H9 (cell line): ENCODE results near the gene SNRNP48. TPM values are rescaled to one million over a fixed set of nuclear protein-coding genes. Genes with fewer than 3 reads are reported as not detected.

ENCODE experiments used
- DNase-seq: peaks from one replicate; pipeline ENCODE4 v3.0.0-alpha.2; 2017
- H2AFZ ChIP-seq: one replicate; pipeline ENCODE4 v1.6.1; 2013; ENCODE audit warnings: mild to moderate bottlenecking, low read length, control low read depth, moderate library complexity
- H2AK5ac ChIP-seq: 2 replicates; pipeline ENCODE4 v1.6.1; 2013; ENCODE audit warnings: low read length, control low read depth, mixed read lengths; ENCODE audit not compliant: insufficient read length
- H2BK120ac ChIP-seq: one replicate; pipeline ENCODE4 v1.6.1; 2013; ENCODE audit warnings: low read depth, mild to moderate bottlenecking, low read length, control low read depth, inconsistent platforms; ENCODE audit not compliant: poor library complexity, severe bottlenecking
- H2BK12ac ChIP-seq: 2 replicates; pipeline ENCODE4 v1.6.1; 2013; ENCODE audit warnings: low read length, control low read depth, mixed read lengths, low read depth; ENCODE audit not compliant: insufficient read length
- H2BK15ac ChIP-seq: 2 replicates; pipeline ENCODE4 v1.6.1; 2013; ENCODE audit warnings: low read depth, low read length, control low read depth
- H2BK20ac ChIP-seq: one replicate; pipeline ENCODE4 v1.6.1; 2013; ENCODE audit warnings: low read depth, mild to moderate bottlenecking, low read length, control low read depth, inconsistent platforms; ENCODE audit not compliant: poor library complexity, severe bottlenecking
- H2BK5ac ChIP-seq: 2 replicates; pipeline ENCODE4 v1.6.1; 2013; ENCODE audit warnings: low read length, control low read depth, mixed read lengths; ENCODE audit not compliant: insufficient read length
- H3K14ac ChIP-seq: 2 replicates; pipeline ENCODE4 v1.6.1; 2013; ENCODE audit warnings: low read length, control low read depth; ENCODE audit not compliant: insufficient read depth
- H3K18ac ChIP-seq: 2 replicates; pipeline ENCODE4 v1.6.1; 2013; ENCODE audit warnings: low read depth, mild to moderate bottlenecking, mixed read lengths, low read length, control low read depth; ENCODE audit not compliant: insufficient read length
- H3K23ac ChIP-seq: 2 replicates; pipeline ENCODE4 v1.6.1; 2013; ENCODE audit warnings: low read length, control low read depth, mixed read lengths, low read depth; ENCODE audit not compliant: insufficient read length
- H3K23me2 ChIP-seq: 2 replicates; pipeline ENCODE4 v1.6.1; 2013; ENCODE audit warnings: low read depth, mild to moderate bottlenecking, mixed read lengths, low read length, control low read depth; ENCODE audit not compliant: insufficient read length, poor library complexity, severe bottlenecking
- H3K27ac ChIP-seq: 2 replicates; pipeline ENCODE4 v1.5.1; 2013; ENCODE audit warnings: low read length, control low read depth, mixed read lengths, low read depth; ENCODE audit not compliant: insufficient read length
- H3K27me3 ChIP-seq: 2 replicates; pipeline ENCODE4 v1.6.1; 2013; ENCODE audit warnings: low read length, control low read depth, inconsistent platforms; ENCODE audit not compliant: insufficient read depth
- H3K4ac ChIP-seq: 2 replicates; pipeline ENCODE4 v1.6.1; 2013; ENCODE audit warnings: low read depth, mild to moderate bottlenecking, control low read depth, inconsistent platforms, low read length, moderate library complexity
- H3K4me1 ChIP-seq: 2 replicates; pipeline ENCODE4 v1.6.1; 2013; ENCODE audit warnings: low read length, control low read depth, inconsistent platforms; ENCODE audit not compliant: insufficient read depth
- H3K4me2 ChIP-seq: 2 replicates; pipeline ENCODE4 v1.6.1; 2013; ENCODE audit warnings: low read length, control low read depth, mixed read lengths; ENCODE audit not compliant: insufficient read length, insufficient read depth
- H3K56ac ChIP-seq: 2 replicates; pipeline ENCODE4 v1.6.1; 2013; ENCODE audit warnings: low read depth, mild to moderate bottlenecking, mixed read lengths, low read length, control low read depth; ENCODE audit not compliant: insufficient read length
- H3K79me1 ChIP-seq: 2 replicates; pipeline ENCODE4 v1.6.1; 2013; ENCODE audit warnings: low read depth, mild to moderate bottlenecking, moderate library complexity, low read length, control low read depth, inconsistent platforms; ENCODE audit not compliant: insufficient read depth, poor library complexity, severe bottlenecking
- H3K79me2 ChIP-seq: 2 replicates; pipeline ENCODE4 v1.6.1; 2013; ENCODE audit warnings: low read length, control low read depth, inconsistent platforms; ENCODE audit not compliant: insufficient read depth
- H3K9ac ChIP-seq: 2 replicates; pipeline ENCODE4 v1.6.1; 2013; ENCODE audit warnings: low read length, control low read depth, mixed read lengths; ENCODE audit not compliant: insufficient read length; ENCODE audit errors: extremely low read depth
- H3K9me3 ChIP-seq: one replicate; pipeline ENCODE4 v1.6.1; 2013; ENCODE audit warnings: low read depth, low read length, inconsistent platforms; ENCODE audit not compliant: control insufficient read depth
- H3T11ph ChIP-seq: one replicate; pipeline ENCODE4 v1.6.1; 2013; ENCODE audit warnings: mild to moderate bottlenecking, low read length, control low read depth, inconsistent platforms
- H4K20me1 ChIP-seq: one replicate; pipeline ENCODE4 v1.6.1; 2013; ENCODE audit not compliant: control insufficient read depth, insufficient read length, insufficient read depth
- H4K5ac ChIP-seq: 2 replicates; pipeline ENCODE4 v1.6.1; 2013; ENCODE audit warnings: low read depth, mild to moderate bottlenecking, mixed read lengths, low read length, control low read depth; ENCODE audit not compliant: insufficient read length
- H4K8ac ChIP-seq: replicated peaks from 2 replicates; pipeline ENCODE4 v1.6.1; 2013; ENCODE audit warnings: low read length, control low read depth, mixed read lengths, low read depth; ENCODE audit not compliant: insufficient read length
- H4K91ac ChIP-seq: 2 replicates; pipeline ENCODE4 v1.6.1; 2013; ENCODE audit warnings: low read depth, mild to moderate bottlenecking, moderate library complexity, mixed read lengths, low read length, control low read depth; ENCODE audit not compliant: insufficient read length
- H3K27ac Mint-ChIP-seq, 3 experiments: 2 replicates in 2 of 3; 3 replicates in 1 of 3; pipeline ENCODE4 v1.8.0; 2020 to 2021; ENCODE audit warnings: mixed read lengths in 3 of 3, mild to moderate bottlenecking in 1 of 3, moderate library complexity in 1 of 3
- H3K27me3 Mint-ChIP-seq: 2 replicates; pipeline ENCODE4 v1.8.0; 2021; ENCODE audit warnings: low read depth, mild to moderate bottlenecking, moderate library complexity, mixed read lengths
- H3K36me3 Mint-ChIP-seq, 3 experiments: 2 replicates in 2 of 3; 3 replicates in 1 of 3; pipeline ENCODE4 v1.8.0; 2020 to 2021; ENCODE audit warnings: low read depth in 3 of 3, mixed read lengths in 3 of 3; ENCODE audit not compliant: insufficient read depth in 1 of 3
- H3K4me1 Mint-ChIP-seq, 2 experiments: 2 replicates each; pipeline ENCODE4 v1.8.0; 2020; ENCODE audit warnings: mixed read lengths in 2 of 2
- H3K4me3 Mint-ChIP-seq, 2 experiments: 2 replicates in 1 of 2; 3 replicates in 1 of 2; pipeline ENCODE4 v1.8.0; 2020 to 2021; ENCODE audit warnings: mild to moderate bottlenecking in 2 of 2, mixed read lengths in 2 of 2, moderate library complexity in 1 of 2
- H3K9me3 Mint-ChIP-seq, 2 experiments: 2 replicates in 1 of 2; 3 replicates in 1 of 2; pipeline ENCODE4 v1.8.0; 2020; ENCODE audit warnings: mild to moderate bottlenecking in 2 of 2, mixed read lengths in 2 of 2, moderate library complexity in 1 of 2
- WGBS: extraction: QIAGEN DNeasy Blood & Tissue Kit; methylation state at CpG from one replicate; pipeline ENCODE4 v1.1.7; 2013; ENCODE audit warnings: missing lambda C conversion rate, low lambda C conversion rate, mixed read lengths; ENCODE audit not compliant: insufficient read length; ENCODE audit errors: extremely low coverage; 5-methylcytosine and 5-hydroxymethylcytosine counted together
- total RNA-seq: library from RNA; stranded (reverse); gene quantifications from 2 replicates; pipeline ENCODE4 v1.2.1, GENCODE V29; 2021
- TF ChIP-seq, protein P1 (sequence below): fragments of 200-600 bp; sonication (generic); conservative IDR thresholded peaks from 3 replicates; pipeline ENCODE4 v1.8.0; 2021; ENCODE audit warnings: antibody characterized with exemption, mild to moderate bottlenecking

SNRNP48 gene
- total RNA-seq, 1 experiment from 2014 or later: 16.9 TPM

DNA sequence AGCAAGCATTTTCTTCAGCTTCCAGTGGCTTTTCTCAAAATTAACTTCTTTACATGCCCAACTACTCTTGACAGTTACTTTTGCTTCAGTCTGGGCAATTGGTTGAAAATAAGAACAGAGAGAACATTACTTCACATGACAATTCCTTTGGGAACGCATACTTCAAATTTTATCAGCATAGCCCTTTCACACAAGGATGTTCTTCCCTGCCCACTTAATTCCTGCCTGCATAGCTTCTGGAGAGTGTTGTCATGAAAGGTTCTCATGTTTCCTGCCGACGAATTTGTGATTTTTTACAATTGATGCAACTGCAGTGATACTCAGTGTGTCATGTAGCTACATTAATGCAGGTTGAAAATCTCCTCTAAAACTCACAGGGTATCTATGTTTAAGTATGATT lies 22.0 kb upstream of the SNRNP48 start:
- Histone ChIP-seq H3K4me1 (no peaks in the 10 kb centered on the region), H2BK5ac (no peak overlapping the region), H3K27me3 (no peaks in the 10 kb centered on the region), H4K91ac (no peak overlapping the region), H3K4ac (no peak overlapping the region), H2BK12ac (no peak overlapping the region), H3K18ac (no peak overlapping the region), H3K9ac (no peak overlapping the region), H3K23ac (no peak overlapping the region), H2BK120ac (no peak overlapping the region), H4K5ac (no peak overlapping the region), H2AK5ac (no peak overlapping the region), H3K79me1 (no peaks in the 10 kb centered on the region), H3K27ac (no peak overlapping the region), H3K4me2 (no peak overlapping the region), H3T11ph (no peak overlapping the region), H3K23me2 (no peaks in the 10 kb centered on the region), H2BK15ac (no peak overlapping the region), H3K56ac (no peak overlapping the region), H4K8ac (no peak overlapping the region), H3K14ac (no peak overlapping the region), H4K20me1 (no peaks in the 10 kb centered on the region), H2BK20ac (no peak overlapping the region), H3K9me3 (no peaks in the 10 kb centered on the region), H2AFZ (no peak overlapping the region), H3K79me2 (no peaks in the 10 kb centered on the region)
- Mint-ChIP-seq H3K36me3 (peaks cover 33 to 89% (median 84%) of the 10 kb centered on the region in 3 experiments), H3K27me3 (no peaks in the 10 kb centered on the region), H3K27ac (no peak overlapping the region), H3K4me1 (no peaks in the 10 kb centered on the region), H3K9me3 (no peaks in the 10 kb centered on the region), H3K4me3 (no peak overlapping the region)
- DNase-seq: no peak
- TF ChIP-seq, protein P1, sequence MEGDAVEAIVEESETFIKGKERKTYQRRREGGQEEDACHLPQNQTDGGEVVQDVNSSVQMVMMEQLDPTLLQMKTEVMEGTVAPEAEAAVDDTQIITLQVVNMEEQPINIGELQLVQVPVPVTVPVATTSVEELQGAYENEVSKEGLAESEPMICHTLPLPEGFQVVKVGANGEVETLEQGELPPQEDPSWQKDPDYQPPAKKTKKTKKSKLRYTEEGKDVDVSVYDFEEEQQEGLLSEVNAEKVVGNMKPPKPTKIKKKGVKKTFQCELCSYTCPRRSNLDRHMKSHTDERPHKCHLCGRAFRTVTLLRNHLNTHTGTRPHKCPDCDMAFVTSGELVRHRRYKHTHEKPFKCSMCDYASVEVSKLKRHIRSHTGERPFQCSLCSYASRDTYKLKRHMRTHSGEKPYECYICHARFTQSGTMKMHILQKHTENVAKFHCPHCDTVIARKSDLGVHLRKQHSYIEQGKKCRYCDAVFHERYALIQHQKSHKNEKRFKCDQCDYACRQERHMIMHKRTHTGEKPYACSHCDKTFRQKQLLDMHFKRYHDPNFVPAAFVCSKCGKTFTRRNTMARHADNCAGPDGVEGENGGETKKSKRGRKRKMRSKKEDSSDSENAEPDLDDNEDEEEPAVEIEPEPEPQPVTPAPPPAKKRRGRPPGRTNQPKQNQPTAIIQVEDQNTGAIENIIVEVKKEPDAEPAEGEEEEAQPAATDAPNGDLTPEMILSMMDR: no peak
- WGBS: no CpG with 5 or more reads among the region's 3 CpGs
